Glutamatergic neuron (in vitro differentiated cells): ENCODE measurements around the gene TTC28. TPM values are rescaled to one million over a fixed set of nuclear protein-coding genes. Genes with fewer than 3 reads are reported as not detected.

Experiments
- DNase-seq: peaks from one replicate; pipeline ENCODE4 v3.0.0; 2022
- H3K27ac Mint-ChIP-seq: one replicate; pipeline ENCODE4 v1.8.0; 2020; ENCODE audit warnings: mild to moderate bottlenecking, mixed read lengths, inconsistent platforms; ENCODE audit not compliant: unreplicated experiment
- H3K27me3 Mint-ChIP-seq: one replicate; pipeline ENCODE4 v1.8.0; 2020; ENCODE audit warnings: mild to moderate bottlenecking, moderate library complexity, mixed read lengths, inconsistent platforms; ENCODE audit not compliant: unreplicated experiment
- H3K36me3 Mint-ChIP-seq: one replicate; pipeline ENCODE4 v1.8.0; 2020; ENCODE audit warnings: mild to moderate bottlenecking, mixed read lengths, inconsistent platforms; ENCODE audit not compliant: unreplicated experiment
- H3K4me1 Mint-ChIP-seq: one replicate; pipeline ENCODE4 v1.8.0; 2020; ENCODE audit warnings: mild to moderate bottlenecking, low read depth, mixed read lengths, inconsistent platforms; ENCODE audit not compliant: unreplicated experiment
- H3K4me3 Mint-ChIP-seq: one replicate; pipeline ENCODE4 v1.8.0; 2020; ENCODE audit warnings: mild to moderate bottlenecking, mixed read lengths, inconsistent platforms; ENCODE audit not compliant: unreplicated experiment
- H3K9me3 Mint-ChIP-seq: one replicate; pipeline ENCODE4 v1.8.0; 2020; ENCODE audit warnings: mild to moderate bottlenecking, moderate library complexity, mixed read lengths, inconsistent platforms; ENCODE audit not compliant: unreplicated experiment
- total RNA-seq: library from RNA; stranded (reverse); fragmentation: NEBNext Ultra II Directional; extraction: Animal tissue kit (Norgen Biotek cat#: 25700); gene quantifications from one replicate; pipeline ENCODE4 v1.2.1, GENCODE V29; 2021; ENCODE audit not compliant: unreplicated experiment
- TF ChIP-seq, protein P1 (sequence below): fragments of 200-600 bp; sonication (generic); IDR thresholded peaks from one replicate; pipeline ENCODE4 v1.5.0; 2021; ENCODE audit not compliant: partially characterized antibody, unreplicated experiment

TTC28 gene
- total RNA-seq, 1 donor from 2014 or later: 55.6 TPM

DNA sequence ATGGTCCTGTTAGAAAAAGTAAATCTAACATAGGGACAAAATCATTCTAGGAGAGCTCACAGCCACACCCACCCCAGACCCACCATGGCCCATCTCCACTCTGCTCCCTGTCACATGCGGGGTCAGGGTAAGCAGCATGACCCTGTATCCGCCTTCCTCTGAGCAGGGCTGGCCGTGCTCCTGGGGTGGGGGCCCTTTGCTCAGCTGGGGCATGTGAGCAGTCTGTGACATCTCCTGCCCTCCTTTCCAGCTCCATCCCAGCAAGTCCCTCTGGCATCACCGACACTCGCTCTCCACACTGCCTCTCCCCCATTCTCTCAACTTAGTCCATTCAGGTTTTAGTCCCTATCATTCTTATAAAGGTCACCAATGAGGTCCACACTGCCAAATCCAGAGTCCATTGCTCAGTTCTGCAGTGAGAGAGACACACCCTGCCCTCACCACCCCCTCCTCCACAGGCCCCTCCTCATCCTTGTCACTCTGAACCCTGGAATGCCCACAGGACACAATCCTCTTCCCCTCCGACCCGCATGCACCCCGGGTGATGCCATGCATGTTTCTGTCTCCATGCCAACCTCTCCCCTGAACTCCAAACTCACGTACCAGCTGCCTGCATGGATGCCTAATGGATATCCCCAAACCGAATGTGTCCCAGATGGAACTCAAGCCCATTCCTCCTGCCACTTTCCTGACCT is 695.5 kb downstream of the TTC28 start:
- H3K4me1 Mint-ChIP-seq: peaks cover 4% of the 10 kb centered on the region
- H3K27me3 Mint-ChIP-seq: peaks cover 5% of the 10 kb centered on the region
- H3K9me3 Mint-ChIP-seq: peaks cover 8% of the 10 kb centered on the region
- TF ChIP-seq, protein P1, sequence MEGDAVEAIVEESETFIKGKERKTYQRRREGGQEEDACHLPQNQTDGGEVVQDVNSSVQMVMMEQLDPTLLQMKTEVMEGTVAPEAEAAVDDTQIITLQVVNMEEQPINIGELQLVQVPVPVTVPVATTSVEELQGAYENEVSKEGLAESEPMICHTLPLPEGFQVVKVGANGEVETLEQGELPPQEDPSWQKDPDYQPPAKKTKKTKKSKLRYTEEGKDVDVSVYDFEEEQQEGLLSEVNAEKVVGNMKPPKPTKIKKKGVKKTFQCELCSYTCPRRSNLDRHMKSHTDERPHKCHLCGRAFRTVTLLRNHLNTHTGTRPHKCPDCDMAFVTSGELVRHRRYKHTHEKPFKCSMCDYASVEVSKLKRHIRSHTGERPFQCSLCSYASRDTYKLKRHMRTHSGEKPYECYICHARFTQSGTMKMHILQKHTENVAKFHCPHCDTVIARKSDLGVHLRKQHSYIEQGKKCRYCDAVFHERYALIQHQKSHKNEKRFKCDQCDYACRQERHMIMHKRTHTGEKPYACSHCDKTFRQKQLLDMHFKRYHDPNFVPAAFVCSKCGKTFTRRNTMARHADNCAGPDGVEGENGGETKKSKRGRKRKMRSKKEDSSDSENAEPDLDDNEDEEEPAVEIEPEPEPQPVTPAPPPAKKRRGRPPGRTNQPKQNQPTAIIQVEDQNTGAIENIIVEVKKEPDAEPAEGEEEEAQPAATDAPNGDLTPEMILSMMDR: no peak
- H3K27ac Mint-ChIP-seq: no peak overlapping the region
- peaks cover 20% of the 10 kb centered on the region for H3K36me3 Mint-ChIP-seq
- DNase-seq: no peak
- H3K4me3 Mint-ChIP-seq: no peak overlapping the region

DNA sequence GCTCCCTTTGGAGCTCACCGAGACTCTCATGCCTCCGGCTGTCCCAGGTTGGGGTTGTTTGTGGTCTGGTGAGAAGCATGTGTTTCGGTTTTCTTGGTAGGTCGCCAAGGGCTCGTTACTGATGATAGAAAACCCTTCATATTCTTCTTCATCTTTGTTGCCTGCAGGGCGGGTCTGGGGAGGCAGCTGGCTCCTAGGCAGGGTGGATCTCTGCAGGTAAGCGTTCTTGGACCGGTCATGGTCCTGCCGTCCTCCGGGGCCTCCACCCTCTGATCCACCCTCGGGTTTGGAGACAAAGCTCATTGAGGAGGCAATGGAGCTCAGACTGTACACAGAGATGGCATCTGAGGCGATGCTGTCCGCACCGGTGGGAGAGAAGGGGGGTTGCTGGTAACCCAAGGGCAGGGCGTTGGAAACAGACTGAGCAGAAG is 696.3 kb downstream of the TTC28 start:
- H3K4me1 Mint-ChIP-seq: peaks cover 4% of the 10 kb centered on the region
- H3K9me3 Mint-ChIP-seq: peaks cover 8% of the 10 kb centered on the region
- DNase-seq: no peak
- no peak overlapping the region for H3K4me3 Mint-ChIP-seq
- H3K27me3 Mint-ChIP-seq: peaks cover 5% of the 10 kb centered on the region
- H3K27ac Mint-ChIP-seq: no peak overlapping the region
- TF ChIP-seq, protein P1: no peak
- H3K36me3 Mint-ChIP-seq: peaks cover 20% of the 10 kb centered on the region

DNA sequence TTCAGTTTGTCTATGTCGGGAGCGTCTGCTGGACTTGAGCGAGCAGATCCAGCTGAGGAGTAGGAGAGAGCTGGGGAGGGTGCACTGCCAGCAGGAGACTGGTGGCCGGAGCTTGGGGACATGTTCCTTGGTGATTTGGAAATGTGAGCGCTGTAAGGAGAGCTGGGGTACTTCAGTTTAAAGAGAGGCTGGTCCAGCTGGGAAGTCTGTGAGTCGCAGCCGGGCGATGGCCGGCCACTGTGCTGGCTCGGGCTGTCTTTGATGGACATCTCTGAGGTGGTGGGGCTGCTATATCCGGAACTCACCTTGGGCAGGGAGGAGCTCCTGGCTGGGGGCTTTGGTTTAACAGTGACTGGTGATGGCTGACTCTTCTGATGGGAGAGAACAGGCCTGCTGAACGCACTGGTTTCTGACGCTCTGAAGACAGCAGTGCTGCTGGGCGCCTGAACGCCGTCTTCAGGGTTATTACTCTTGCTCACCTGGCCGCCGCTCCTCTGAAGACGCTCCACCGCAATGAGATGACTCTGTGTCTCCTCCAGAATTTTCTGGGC is 696.9 kb downstream of the TTC28 start:
- TF ChIP-seq, protein P1: no peak
- Mint-ChIP-seq H3K27me3 (peaks cover 6% of the 10 kb centered on the region), H3K27ac (no peak overlapping the region), H3K36me3 (peaks cover 20% of the 10 kb centered on the region), H3K4me1 (peaks cover 4% of the 10 kb centered on the region), H3K9me3 (peaks cover 8% of the 10 kb centered on the region), H3K4me3 (no peak overlapping the region)
- DNase-seq: no peak

DNA sequence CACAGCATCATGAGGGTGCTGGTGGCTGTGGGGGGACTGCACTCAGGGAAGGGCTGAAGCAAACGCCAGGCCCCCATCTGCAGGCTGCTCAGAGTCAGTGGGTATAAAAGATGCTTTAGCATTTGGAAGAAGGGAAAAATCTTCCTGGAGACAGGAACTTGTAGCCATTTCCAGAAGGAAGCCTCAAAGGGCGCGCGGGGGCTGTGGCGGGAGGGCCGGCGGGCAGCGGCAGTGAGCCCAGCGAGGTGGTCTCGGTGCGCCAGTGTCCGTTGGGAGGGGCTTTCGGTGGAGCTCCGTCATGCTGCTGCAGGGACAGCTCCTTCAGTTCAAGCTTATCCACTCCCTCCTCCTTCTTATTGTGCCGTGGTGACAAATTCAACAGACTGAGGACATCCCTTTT is 697.5 kb downstream of the TTC28 start:
- no peak for DNase-seq
- Mint-ChIP-seq H3K4me1 (peaks cover 4% of the 10 kb centered on the region), H3K9me3 (peaks cover 8% of the 10 kb centered on the region), H3K4me3 (no peak overlapping the region), H3K36me3 (peaks cover 20% of the 10 kb centered on the region), H3K27ac (no peak overlapping the region), H3K27me3 (peaks cover 8% of the 10 kb centered on the region)
- TF ChIP-seq, protein P1: no peak
